ENCODE data around the gene MEGF11.

Gene MEGF11

DNA sequence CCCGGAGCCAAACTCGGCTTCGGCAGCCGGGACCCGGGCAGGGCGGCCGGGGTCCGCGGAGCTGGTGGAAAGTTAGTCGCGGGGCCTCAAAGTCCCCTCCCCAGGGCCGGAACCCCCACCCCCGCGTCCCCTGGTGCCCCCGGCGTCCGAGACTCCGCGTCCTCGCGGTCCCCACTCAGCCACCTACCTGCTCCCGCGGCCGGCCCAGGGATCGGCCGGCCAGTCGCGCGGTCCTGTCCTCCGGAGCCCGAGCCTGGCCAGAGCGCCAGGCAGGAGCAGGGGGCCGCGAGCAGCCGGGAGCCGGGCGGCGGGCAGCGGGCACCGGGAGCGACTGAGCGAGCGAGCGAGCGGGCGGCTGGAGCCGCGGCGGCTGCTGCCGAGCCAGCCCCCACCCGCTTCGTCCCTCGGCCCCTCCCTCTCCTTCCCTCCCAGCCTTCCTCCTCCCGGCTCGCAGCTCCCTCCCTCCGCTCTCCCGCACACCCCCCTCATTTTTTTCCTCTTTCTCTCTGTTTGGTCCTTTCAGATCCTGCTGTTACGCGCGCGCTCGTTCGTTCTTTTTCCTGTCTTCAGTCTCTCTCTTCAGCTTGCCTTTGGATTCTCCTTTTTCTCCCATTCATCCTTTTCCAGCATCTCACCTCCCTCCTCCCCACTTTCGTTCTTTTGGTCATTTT, at the start of gene MEGF11:
Gene MEGF11 (minus strand): TSS at position 333 of the 671 bp plus-strand sequence. CDS start 125,347 bp downstream, outside the sequence.
- peak; percentile 71 for DNase-seq (ENCODE audit: low spot score)

- no peak for DNase-seq (ENCODE audit: low spot score)
These were observed 49.1 kb upstream of the MEGF11 start for GRCh38 chr15:66302489-66303278.

- no peak for DNase-seq (ENCODE audit: low spot score)
These were observed 45.3 kb upstream of the MEGF11 start for GRCh38 chr15:66298803-66299251.

- DNase-seq (ENCODE audit: low spot score), result no peak
These were observed 42.6 kb upstream of the MEGF11 start for GRCh38 chr15:66296186-66296585.

GRCh38 chr15:66294932-66295235, 41.3 kb upstream of the MEGF11 start:
- peak; percentile 42 for DNase-seq (ENCODE audit: low spot score)

DNA sequence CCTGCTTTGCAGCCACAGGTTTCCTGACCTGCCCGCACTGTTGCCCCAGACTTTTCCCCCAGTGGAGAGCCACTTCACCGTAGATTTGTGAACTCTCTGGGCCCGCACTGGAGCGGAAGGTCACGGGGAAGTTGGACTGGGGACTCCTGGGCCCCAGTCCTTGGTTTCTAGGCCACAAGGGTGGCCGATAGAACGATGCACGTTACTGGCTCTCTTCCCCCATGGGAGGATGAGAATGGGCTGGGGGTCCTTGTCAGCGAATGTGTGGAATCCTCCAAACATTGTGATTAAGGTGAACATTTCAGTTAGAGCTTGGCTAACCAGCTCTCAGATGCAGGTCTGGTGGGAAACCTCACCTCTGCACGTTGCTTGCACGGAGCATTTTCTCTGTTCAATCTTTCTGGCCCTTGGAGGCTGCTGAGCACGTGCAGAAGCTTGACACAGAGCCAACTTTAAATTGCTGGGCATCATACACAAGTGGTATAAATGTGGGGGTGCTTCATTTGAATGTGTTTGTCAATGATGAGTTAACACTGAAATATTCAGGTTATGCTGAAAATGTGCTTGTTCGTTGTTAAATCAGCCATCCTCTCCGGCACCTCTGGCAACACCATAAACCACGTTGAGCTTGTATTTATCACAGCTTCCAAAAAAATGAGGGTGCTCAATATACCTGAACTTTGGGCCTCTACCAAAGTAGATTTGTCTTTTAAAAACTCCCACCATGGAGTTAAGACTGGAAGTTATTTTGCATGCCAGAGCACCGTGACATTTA, 40.8 kb upstream of the MEGF11 start:
- peak; percentile 73 for DNase-seq (ENCODE audit: low spot score)

GRCh38 chr15:66293419-66294156, 40.0 kb upstream of the MEGF11 start, which contains the start of gene DIS3L:
Gene DIS3L, plus strand, starts transcription at chr15:66293568. Its CDS starts 29 bp downstream, at chr15:66293597.
- peak; percentile 89 for DNase-seq (ENCODE audit: low spot score)

- no peak for DNase-seq (ENCODE audit: low spot score)
These were observed 39.2 kb upstream of the MEGF11 start for GRCh38 chr15:66292571-66293418.

- DNase-seq (ENCODE audit: low spot score), result peak; percentile 20
These were observed 38.4 kb upstream of the MEGF11 start for GRCh38 chr15:66291816-66292570.

- no peak for DNase-seq (ENCODE audit: low spot score)
These were observed 37.0 kb upstream of the MEGF11 start for GRCh38 chr15:66290518-66290917.

- no peak for DNase-seq (ENCODE audit: low spot score)
These were observed 36.5 kb upstream of the MEGF11 start for GRCh38 chr15:66290007-66290406.

GRCh38 chr15:66288551-66289185, 35.1 kb upstream of the MEGF11 start:
- no peak for DNase-seq (ENCODE audit: low spot score)

GRCh38 chr15:66288093-66288492, 34.5 kb upstream of the MEGF11 start:
- DNase-seq (ENCODE audit: low spot score), result no peak

DNA sequence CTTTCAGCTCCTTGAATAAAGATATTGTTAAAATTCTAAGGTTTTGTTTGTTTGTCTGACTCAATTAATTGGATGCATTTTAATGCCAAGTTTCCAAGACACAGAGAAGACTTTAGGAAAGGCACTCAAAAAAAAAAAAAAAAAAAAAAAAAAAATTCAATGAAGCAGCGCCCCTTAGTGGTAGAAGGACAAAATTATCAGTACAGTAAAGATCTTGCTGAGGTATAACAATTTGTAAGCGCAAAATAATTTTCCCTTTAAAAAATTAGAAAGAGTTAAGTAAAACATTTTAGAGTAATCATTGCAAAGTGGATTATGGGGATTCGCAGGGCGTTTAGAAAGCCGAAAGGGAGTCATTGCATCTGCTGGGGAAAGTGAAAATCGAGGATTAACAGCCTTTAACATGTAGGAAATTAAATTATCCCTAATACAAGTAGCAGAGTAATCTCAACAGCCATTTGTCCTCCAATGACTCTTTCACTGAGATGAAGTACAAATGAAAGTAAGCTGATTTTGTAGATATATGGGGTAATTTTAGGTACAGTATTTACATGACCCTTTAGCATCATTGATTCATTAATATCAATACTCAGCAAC, 34.0 kb upstream of the MEGF11 start:
- DNase-seq (ENCODE audit: low spot score), result peak; percentile 69

GRCh38 chr15:66285533-66286280, 32.2 kb upstream of the MEGF11 start:
- no peak for DNase-seq (ENCODE audit: low spot score)

DNA sequence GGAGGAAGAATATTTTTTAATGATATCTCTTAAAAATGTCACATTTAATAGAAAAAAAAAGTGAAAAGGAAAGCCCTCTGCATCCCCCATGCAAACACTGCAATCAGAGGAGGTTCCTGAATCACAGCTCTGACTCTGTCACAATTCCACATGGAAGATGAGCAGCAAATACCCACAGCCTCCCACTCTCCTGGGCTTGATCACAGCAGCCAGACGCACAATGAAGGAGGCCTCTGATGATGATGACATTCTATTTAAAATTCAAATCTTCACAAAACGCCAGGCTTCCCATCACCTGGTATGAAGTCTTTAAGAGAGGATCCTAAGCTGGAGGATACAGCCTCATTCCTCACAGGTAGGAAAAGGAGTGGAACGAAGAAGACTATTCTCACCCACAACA, 30.7 kb upstream of the MEGF11 start:
- no peak for DNase-seq (ENCODE audit: low spot score)

GRCh38 chr15:66278671-66279070, 25.1 kb upstream of the MEGF11 start:
- DNase-seq (ENCODE audit: low spot score), result no peak

- no peak for DNase-seq (ENCODE audit: low spot score)
These were observed 24.5 kb upstream of the MEGF11 start for GRCh38 chr15:66278056-66278455.

GRCh38 chr15:66276546-66276945, 23.0 kb upstream of the MEGF11 start:
- DNase-seq (ENCODE audit: low spot score), result no peak
